Panc1 (cell line): ENCODE data around the gene SPECC1L.

Experiments
- POLR2AphosphoS5 ChIP-seq: IDR thresholded peaks from 2 replicates; pipeline ENCODE4 v1.6.1; 2012; ENCODE audit warnings: mild to moderate bottlenecking, low read depth, low read length, moderate library complexity
- SIN3A ChIP-seq: IDR thresholded peaks from 2 replicates; pipeline ENCODE4 v1.6.1; 2012; ENCODE audit warnings: low read depth, mild to moderate bottlenecking, low read length, moderate library complexity, borderline replicate concordance; ENCODE audit not compliant: insufficient read depth
- TCF7L2 ChIP-seq: IDR thresholded peaks from 2 replicates; pipeline ENCODE4 v1.6.1; 2011; ENCODE audit warnings: mild to moderate bottlenecking, low read depth, low read length, inconsistent platforms
- TF ChIP-seq, protein P1 (sequence below): fragments of 450-650 bp; IDR thresholded peaks from 2 replicates; pipeline ENCODE4 v1.5.1; 2017; ENCODE audit warnings: mild to moderate bottlenecking
- TF ChIP-seq, protein P2 (sequence below), 2 experiments: IDR thresholded peaks; 2 replicates each; pipeline ENCODE4 v1.6.1; 2011 to 2012; ENCODE audit warnings: low read depth in 2 of 2, control low read depth in 1 of 2, low read length in 1 of 2, mild to moderate bottlenecking in 1 of 2, moderate library complexity in 1 of 2; ENCODE audit not compliant: insufficient read depth in 1 of 2

DNA sequence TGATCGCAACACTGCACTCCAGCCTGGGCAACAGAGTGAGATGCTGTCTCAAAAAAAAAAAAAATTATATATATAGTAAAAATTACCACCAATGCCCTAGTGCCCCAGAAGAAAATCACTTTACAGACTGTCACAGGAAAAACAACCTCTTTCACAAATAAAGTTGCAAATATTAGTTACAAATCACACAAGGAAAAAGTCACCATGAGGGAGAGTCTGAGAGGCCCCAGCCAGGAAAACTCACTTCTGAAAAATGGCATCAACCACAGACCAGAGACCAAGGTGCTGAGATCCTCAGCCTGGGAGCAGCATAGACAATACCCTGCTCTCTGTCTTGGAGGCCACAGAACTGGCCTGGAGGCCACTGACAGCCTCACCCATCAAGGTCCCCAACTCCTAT is 46.2 kb upstream of the SPECC1L start:
- TF ChIP-seq, protein P1, sequence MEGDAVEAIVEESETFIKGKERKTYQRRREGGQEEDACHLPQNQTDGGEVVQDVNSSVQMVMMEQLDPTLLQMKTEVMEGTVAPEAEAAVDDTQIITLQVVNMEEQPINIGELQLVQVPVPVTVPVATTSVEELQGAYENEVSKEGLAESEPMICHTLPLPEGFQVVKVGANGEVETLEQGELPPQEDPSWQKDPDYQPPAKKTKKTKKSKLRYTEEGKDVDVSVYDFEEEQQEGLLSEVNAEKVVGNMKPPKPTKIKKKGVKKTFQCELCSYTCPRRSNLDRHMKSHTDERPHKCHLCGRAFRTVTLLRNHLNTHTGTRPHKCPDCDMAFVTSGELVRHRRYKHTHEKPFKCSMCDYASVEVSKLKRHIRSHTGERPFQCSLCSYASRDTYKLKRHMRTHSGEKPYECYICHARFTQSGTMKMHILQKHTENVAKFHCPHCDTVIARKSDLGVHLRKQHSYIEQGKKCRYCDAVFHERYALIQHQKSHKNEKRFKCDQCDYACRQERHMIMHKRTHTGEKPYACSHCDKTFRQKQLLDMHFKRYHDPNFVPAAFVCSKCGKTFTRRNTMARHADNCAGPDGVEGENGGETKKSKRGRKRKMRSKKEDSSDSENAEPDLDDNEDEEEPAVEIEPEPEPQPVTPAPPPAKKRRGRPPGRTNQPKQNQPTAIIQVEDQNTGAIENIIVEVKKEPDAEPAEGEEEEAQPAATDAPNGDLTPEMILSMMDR = no peak
- TF ChIP-seq, protein P2, sequence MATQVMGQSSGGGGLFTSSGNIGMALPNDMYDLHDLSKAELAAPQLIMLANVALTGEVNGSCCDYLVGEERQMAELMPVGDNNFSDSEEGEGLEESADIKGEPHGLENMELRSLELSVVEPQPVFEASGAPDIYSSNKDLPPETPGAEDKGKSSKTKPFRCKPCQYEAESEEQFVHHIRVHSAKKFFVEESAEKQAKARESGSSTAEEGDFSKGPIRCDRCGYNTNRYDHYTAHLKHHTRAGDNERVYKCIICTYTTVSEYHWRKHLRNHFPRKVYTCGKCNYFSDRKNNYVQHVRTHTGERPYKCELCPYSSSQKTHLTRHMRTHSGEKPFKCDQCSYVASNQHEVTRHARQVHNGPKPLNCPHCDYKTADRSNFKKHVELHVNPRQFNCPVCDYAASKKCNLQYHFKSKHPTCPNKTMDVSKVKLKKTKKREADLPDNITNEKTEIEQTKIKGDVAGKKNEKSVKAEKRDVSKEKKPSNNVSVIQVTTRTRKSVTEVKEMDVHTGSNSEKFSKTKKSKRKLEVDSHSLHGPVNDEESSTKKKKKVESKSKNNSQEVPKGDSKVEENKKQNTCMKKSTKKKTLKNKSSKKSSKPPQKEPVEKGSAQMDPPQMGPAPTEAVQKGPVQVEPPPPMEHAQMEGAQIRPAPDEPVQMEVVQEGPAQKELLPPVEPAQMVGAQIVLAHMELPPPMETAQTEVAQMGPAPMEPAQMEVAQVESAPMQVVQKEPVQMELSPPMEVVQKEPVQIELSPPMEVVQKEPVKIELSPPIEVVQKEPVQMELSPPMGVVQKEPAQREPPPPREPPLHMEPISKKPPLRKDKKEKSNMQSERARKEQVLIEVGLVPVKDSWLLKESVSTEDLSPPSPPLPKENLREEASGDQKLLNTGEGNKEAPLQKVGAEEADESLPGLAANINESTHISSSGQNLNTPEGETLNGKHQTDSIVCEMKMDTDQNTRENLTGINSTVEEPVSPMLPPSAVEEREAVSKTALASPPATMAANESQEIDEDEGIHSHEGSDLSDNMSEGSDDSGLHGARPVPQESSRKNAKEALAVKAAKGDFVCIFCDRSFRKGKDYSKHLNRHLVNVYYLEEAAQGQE (IDR thresholded peaks at IDR 0.05; ENCODE audit: insufficient read depth in 1 of 2, low read depth in 2 of 2, low read length in 1 of 2) = no peak
- TF ChIP-seq POLR2AphosphoS5 (no peak), TCF7L2 (no peak), SIN3A (no peak)
